SK-N-SH (cell line): ENCODE measurements around the gene CHRND. TPM values are rescaled to one million over a fixed set of nuclear protein-coding genes. Genes with fewer than 3 reads are reported as not detected.

Source experiments
- CTCF ChIA-PET: fragments of 300-600, 350-600 bp; formaldehyde crosslinking; extraction: SDS; loops from one replicate; lab custom pipeline; 2021; lab: Yijun Ruan, JAX
- POLR2A ChIA-PET: fragments of 350-600 bp; sonication (Branson Sonifier 250); formaldehyde crosslinking; extraction: SDS; loops from one replicate; lab custom pipeline; 2020; ENCODE audit warnings: antibody characterized with exemption, inconsistent platforms; lab: Yijun Ruan, JAX
- DNase-seq: peaks from one replicate; pipeline ENCODE4 v3.0.0; 2012
- H2AFZ ChIP-seq: fragments of 200-600 bp; sonication (generic); 2 replicates; pipeline ENCODE4 v1.8.1; 2016; ENCODE audit warnings: antibody characterized with exemption, mild to moderate bottlenecking, low read depth
- H3F3A ChIP-seq: fragments of 200-600 bp; sonication (generic); replicated peaks from 2 replicates; pipeline ENCODE3; 2016; ENCODE audit warnings: antibody characterized with exemption, mild to moderate bottlenecking; ENCODE audit not compliant: insufficient read depth
- H3K27ac ChIP-seq, 2 experiments: fragments of 200-500 bp in 1 of 2; fragments of 200-600 bp in 1 of 2; sonication (Bioruptor generic) in 1 of 2; sonication (generic), shearing (Covaris generic) in 1 of 2; 2 replicates each; pipeline versions ENCODE4 v1.5.1 to v1.6.1; 2014 to 2016; ENCODE audit warnings: low read depth in 2 of 2, inconsistent platforms in 1 of 2, low read length in 1 of 2, mild to moderate bottlenecking in 1 of 2, mixed read lengths in 1 of 2
- H3K27me3 ChIP-seq: fragments of 200-600 bp; sonication (generic), shearing (Covaris generic); 2 replicates; pipeline ENCODE4 v1.6.1; 2016; ENCODE audit warnings: mixed run types; ENCODE audit not compliant: insufficient read depth
- H3K36me3 ChIP-seq, 2 experiments: fragments of 200-500 bp in 1 of 2; fragments of 200-600 bp in 1 of 2; sonication (Bioruptor generic) in 1 of 2; sonication (generic) in 1 of 2; replicated peaks in 1 of 2; 2 replicates each; pipeline versions ENCODE3 to v1.5.1; 2014 to 2016; ENCODE audit warnings: low read length in 1 of 2, mild to moderate bottlenecking in 1 of 2; ENCODE audit not compliant: insufficient read depth in 2 of 2, control insufficient read depth in 1 of 2
- H3K4me1 ChIP-seq, 2 experiments: fragments of 200-500 bp in 1 of 2; fragments of 200-600 bp in 1 of 2; sonication (Bioruptor generic) in 1 of 2; sonication (generic), shearing (Covaris generic) in 1 of 2; 2 replicates each; pipeline versions ENCODE4 v1.5.1 to v1.6.1; 2014 to 2016; ENCODE audit warnings: low read depth in 1 of 2, low read length in 1 of 2, mixed run types in 1 of 2; ENCODE audit not compliant: insufficient read depth in 2 of 2, control insufficient read depth in 1 of 2
- H3K4me2 ChIP-seq: fragments of 200-600 bp; sonication (generic), shearing (Covaris generic); 2 replicates; pipeline ENCODE4 v1.6.1; 2017; ENCODE audit warnings: mixed run types
- H3K4me3 ChIP-seq, 2 experiments: fragments of 200-500 bp in 1 of 2; fragments of 200-600 bp in 1 of 2; sonication (Bioruptor generic) in 1 of 2; sonication (generic), shearing (Covaris generic) in 1 of 2; 2 replicates each; pipeline versions ENCODE4 v1.5.1 to v1.8.1; 2014 to 2016; ENCODE audit warnings: low read depth in 2 of 2, inconsistent platforms in 1 of 2, low read length in 1 of 2, mild to moderate bottlenecking in 1 of 2, mixed read lengths in 1 of 2, moderate library complexity in 1 of 2
- H3K79me2 ChIP-seq: fragments of 200-600 bp; sonication (generic); 2 replicates; pipeline ENCODE4 v1.8.1; 2017; ENCODE audit warnings: mild to moderate bottlenecking; ENCODE audit not compliant: insufficient read depth
- H3K9ac ChIP-seq: fragments of 200-600 bp; sonication (generic); 2 replicates; pipeline ENCODE4 v1.6.1; 2017; ENCODE audit warnings: mixed run types
- H3K9me2 ChIP-seq: fragments of 200-600 bp; sonication (generic); 2 replicates; pipeline ENCODE4 v1.6.1; 2017; ENCODE audit warnings: mixed run types
- H3K9me3 ChIP-seq: fragments of 200-600 bp; sonication (generic); 2 replicates; pipeline ENCODE4 v1.6.1; 2017; ENCODE audit warnings: mixed run types, mild to moderate bottlenecking, moderate library complexity
- H4K20me1 ChIP-seq: fragments of 200-600 bp; sonication (generic); 2 replicates; pipeline ENCODE4 v1.6.1; 2017; ENCODE audit warnings: mild to moderate bottlenecking, mixed run types; ENCODE audit not compliant: insufficient read depth
- CHD2 ChIP-seq: fragments of 150-350 bp; IDR thresholded peaks from 2 replicates; pipeline ENCODE4 v1.6.1; 2018; ENCODE audit warnings: low read length; ENCODE audit not compliant: partially characterized antibody
- CTCF ChIP-seq: fragments of 200-600 bp; sonication (generic); IDR thresholded peaks from 2 replicates; pipeline ENCODE4 v1.6.1; 2017; ENCODE audit warnings: antibody characterized with exemption, mild to moderate bottlenecking, moderate library complexity
- EP300 ChIP-seq, 2 experiments: IDR thresholded peaks; 2 replicates each; pipeline versions ENCODE4 v1.4.0 to v1.6.1; 2012; ENCODE audit warnings: borderline replicate concordance in 1 of 2, low read depth in 1 of 2, low read length in 1 of 2
- FOXJ3 ChIP-seq: sonication (generic); formaldehyde crosslinking; IDR thresholded peaks from 2 replicates; pipeline ENCODE4 v1.5.1; 2020; ENCODE audit warnings: mild to moderate bottlenecking, missing genetic modification reagents
- GABPA ChIP-seq: IDR thresholded peaks from 2 replicates; pipeline ENCODE4 v1.4.0; 2012; ENCODE audit warnings: low read depth, mild to moderate bottlenecking
- JUND ChIP-seq: IDR thresholded peaks from 2 replicates; pipeline ENCODE4 v1.4.0; 2012
- MEF2A ChIP-seq: IDR thresholded peaks from 2 replicates; pipeline ENCODE4 v1.4.0; 2012; ENCODE audit warnings: low read depth, borderline replicate concordance
- MXI1 ChIP-seq: IDR thresholded peaks from 2 replicates; pipeline ENCODE4 v1.6.1; 2012; ENCODE audit warnings: mild to moderate bottlenecking, low read depth, low read length, improper control_type of control experiment
- NRF1 ChIP-seq: IDR thresholded peaks from 2 replicates; pipeline ENCODE4 v1.6.1; 2012; ENCODE audit warnings: low read depth, mild to moderate bottlenecking, low read length
- POLR2AphosphoS5 ChIP-seq: IDR thresholded peaks from 2 replicates; pipeline ENCODE4 v1.6.1; 2012; ENCODE audit warnings: low read depth, low read length
- RAD21 ChIP-seq: IDR thresholded peaks from 2 replicates; pipeline ENCODE4 v1.6.1; 2012; ENCODE audit warnings: mild to moderate bottlenecking, low read length
- RCOR1 ChIP-seq: fragments of 150-350 bp; IDR thresholded peaks from 2 replicates; pipeline ENCODE4 v1.6.1; 2017; ENCODE audit warnings: antibody characterized with exemption, low read length
- RFX5 ChIP-seq: IDR thresholded peaks from 2 replicates; pipeline ENCODE4 v1.6.1; 2012; ENCODE audit warnings: mild to moderate bottlenecking, improper control_type of control experiment, low read length
- RXRA ChIP-seq: IDR thresholded peaks from 2 replicates; pipeline ENCODE4 v1.4.0; 2012; ENCODE audit warnings: low read depth, mild to moderate bottlenecking, borderline replicate concordance
- TAF1 ChIP-seq: IDR thresholded peaks from 2 replicates; pipeline ENCODE4 v1.6.1; 2012; ENCODE audit warnings: low read depth, mild to moderate bottlenecking, low read length, moderate library complexity, borderline replicate concordance
- TCF12 ChIP-seq: IDR thresholded peaks from 2 replicates; pipeline ENCODE4 v1.4.0; 2012
- WGBS: methylation state at CpG from one replicate; pipeline ENCODE4 v1.1.6; 2017; ENCODE audit warnings: low lambda C conversion rate; 5-methylcytosine and 5-hydroxymethylcytosine counted together
- polyA plus RNA-seq, 3 experiments: library from polyadenylated mRNA; depleted of rRNA; stranded (reverse); fragments of >200 nt; gene quantifications; 2 replicates each; pipeline ENCODE4 v1.2.3, GENCODE V29; 2012
- TF ChIP-seq, protein P1 (sequence below): IDR thresholded peaks from 2 replicates; pipeline ENCODE4; 2012
- TF ChIP-seq, protein P2 (sequence below): fragments of 150-350 bp; IDR thresholded peaks from 2 replicates; pipeline ENCODE4 v1.6.1; 2016; ENCODE audit warnings: mild to moderate bottlenecking, low read depth, low read length
- TF ChIP-seq, protein P3 (sequence below): fragments of 150-350 bp; IDR thresholded peaks from 2 replicates; pipeline ENCODE4 v1.6.1; 2017; ENCODE audit warnings: antibody characterized with exemption, low read length, low read depth, borderline replicate concordance

CHRND gene
- polyA plus RNA-seq, 1 of the 3 experiments (the other 2 are of a cell fraction), result 0.12 TPM

GRCh38 chr2:232480201-232481190 lies 45.5 kb upstream of the CHRND start:
- Histone ChIP-seq H3K4me1 (no peaks in the 10 kb centered on the region; a peak in 1 of 4 replicates), H3K4me3 (no peak overlapping the region), H3K9me2 (no peaks in the 10 kb centered on the region)
- TF ChIP-seq CTCF (no peak), GABPA (no peak), MEF2A (no peak), TCF12 (no peak), EP300 (IDR thresholded peaks at IDR 0.05; ENCODE audit: borderline replicate concordance in 1 of 2, low read depth in 1 of 2, low read length in 1 of 2) (no peak), POLR2AphosphoS5 (no peak), MXI1 (no peak), FOXJ3 (no peak)
- TF ChIP-seq, all 33 proteins: peak for 0
- POLR2A ChIA-PET, result no interaction called here
- Histone ChIP-seq H2AFZ (no peak overlapping the region), H3F3A (no peaks in the 10 kb centered on the region), H3K36me3 (no peaks in the 10 kb centered on the region), H3K9ac (no peak overlapping the region), H3K79me2 (no peaks in the 10 kb centered on the region), H3K9me3 (no peaks in the 10 kb centered on the region), H3K4me2 (no peak overlapping the region), H4K20me1 (no peaks in the 10 kb centered on the region), H3K27me3 (peaks cover 19% of the 10 kb centered on the region), H3K27ac (no peak overlapping the region)
- WGBS, result 56% methylated on average over 22 of the region's 26 CpGs
- no peak for DNase-seq
- CTCF ChIA-PET, result interaction anchor here (0.9 kb wide), 1 partner anchor 41 kb away, joined by 3 read pairs; no protein-coding TSS in a partner anchor

DNA sequence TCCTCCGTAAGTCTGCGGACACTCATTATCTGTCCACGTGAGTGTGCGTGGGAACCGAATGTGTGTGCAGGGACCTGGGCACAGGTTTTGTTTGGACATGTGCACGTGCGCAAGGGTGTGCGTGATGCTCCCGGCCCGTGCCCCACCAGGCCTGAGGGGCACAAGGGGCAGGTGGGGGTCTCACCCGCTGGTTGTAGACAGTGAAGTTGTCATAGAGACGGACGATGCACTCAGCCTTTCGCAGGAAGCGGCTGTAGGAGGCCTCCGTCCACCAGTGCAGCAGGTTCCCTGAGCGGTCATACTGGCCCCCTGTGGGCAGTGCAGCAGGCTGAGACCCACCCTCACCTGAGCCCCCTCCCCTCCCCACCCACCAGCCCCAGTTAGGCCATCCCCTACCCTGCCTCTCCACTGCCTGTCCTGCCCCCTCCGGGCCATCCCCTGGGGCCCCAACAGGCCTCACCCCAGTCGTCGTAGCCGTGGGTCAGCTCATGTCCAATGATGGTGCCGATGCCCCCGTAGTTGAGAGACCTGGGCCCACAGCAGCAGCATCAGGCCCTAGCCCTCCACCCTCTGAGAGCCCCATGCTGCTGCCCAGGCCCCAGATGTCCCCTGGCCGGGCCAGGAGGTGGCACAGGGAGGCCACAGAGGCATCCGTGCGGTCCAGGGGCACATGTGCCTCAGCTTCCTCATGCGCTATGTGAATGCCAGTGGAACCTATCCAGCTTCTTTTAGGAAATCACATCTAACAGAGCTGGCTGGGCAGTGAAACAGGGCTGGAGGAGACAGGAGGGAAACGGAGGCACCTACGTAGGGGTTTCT lies 44.4 kb upstream of the CHRND start:
- no peak overlapping the region for H2AFZ ChIP-seq
- no peak overlapping the region for H3K4me3 ChIP-seq
- H3K4me2 ChIP-seq, result no peak overlapping the region
- H3K36me3 ChIP-seq, result no peaks in the 10 kb centered on the region
- no peaks in the 10 kb centered on the region for H3K9me3 ChIP-seq
- ChIA-PET POLR2A (no interaction called here), CTCF (interaction anchor here (0.9 to 1.1 kb wide), 2 partner anchors 40 to 41 kb away, joined by 3 to 4 read pairs; no protein-coding TSS in a partner anchor)
- H3K9me2 ChIP-seq, result no peaks in the 10 kb centered on the region
- peaks cover 13% of the 10 kb centered on the region for H3K27me3 ChIP-seq
- H3F3A ChIP-seq, result no peaks in the 10 kb centered on the region
- no peaks in the 10 kb centered on the region for H4K20me1 ChIP-seq
- H3K27ac ChIP-seq, result no peak overlapping the region
- H3K4me1 ChIP-seq, result peaks cover 0 to 2% of the 10 kb centered on the region in 2 experiments; a peak in 1 of 4 replicates
- 78% methylated on average over 18 of the region's 29 CpGs for WGBS
- H3K79me2 ChIP-seq, result no peaks in the 10 kb centered on the region
- no peak overlapping the region for H3K9ac ChIP-seq
- DNase-seq, result no peak
- TF ChIP-seq RCOR1 (no peak), RFX5 (no peak), TCF12 (no peak), RAD21 (no peak), CHD2 (no peak), TAF1 (no peak), MEF2A (no peak), NRF1 (no peak), RXRA (no peak), JUND (no peak), EP300 (IDR thresholded peaks at IDR 0.05; ENCODE audit: borderline replicate concordance in 1 of 2, low read depth in 1 of 2, low read length in 1 of 2) (no peak)
- TF ChIP-seq, protein P1, sequence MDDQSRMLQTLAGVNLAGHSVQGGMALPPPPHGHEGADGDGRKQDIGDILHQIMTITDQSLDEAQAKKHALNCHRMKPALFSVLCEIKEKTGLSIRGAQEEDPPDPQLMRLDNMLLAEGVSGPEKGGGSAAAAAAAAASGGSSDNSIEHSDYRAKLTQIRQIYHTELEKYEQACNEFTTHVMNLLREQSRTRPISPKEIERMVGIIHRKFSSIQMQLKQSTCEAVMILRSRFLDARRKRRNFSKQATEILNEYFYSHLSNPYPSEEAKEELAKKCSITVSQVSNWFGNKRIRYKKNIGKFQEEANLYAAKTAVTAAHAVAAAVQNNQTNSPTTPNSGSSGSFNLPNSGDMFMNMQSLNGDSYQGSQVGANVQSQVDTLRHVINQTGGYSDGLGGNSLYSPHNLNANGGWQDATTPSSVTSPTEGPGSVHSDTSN, result no peak
- TF ChIP-seq, protein P2, sequence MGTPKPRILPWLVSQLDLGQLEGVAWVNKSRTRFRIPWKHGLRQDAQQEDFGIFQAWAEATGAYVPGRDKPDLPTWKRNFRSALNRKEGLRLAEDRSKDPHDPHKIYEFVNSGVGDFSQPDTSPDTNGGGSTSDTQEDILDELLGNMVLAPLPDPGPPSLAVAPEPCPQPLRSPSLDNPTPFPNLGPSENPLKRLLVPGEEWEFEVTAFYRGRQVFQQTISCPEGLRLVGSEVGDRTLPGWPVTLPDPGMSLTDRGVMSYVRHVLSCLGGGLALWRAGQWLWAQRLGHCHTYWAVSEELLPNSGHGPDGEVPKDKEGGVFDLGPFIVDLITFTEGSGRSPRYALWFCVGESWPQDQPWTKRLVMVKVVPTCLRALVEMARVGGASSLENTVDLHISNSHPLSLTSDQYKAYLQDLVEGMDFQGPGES, result no peak
- TF ChIP-seq, protein P3, sequence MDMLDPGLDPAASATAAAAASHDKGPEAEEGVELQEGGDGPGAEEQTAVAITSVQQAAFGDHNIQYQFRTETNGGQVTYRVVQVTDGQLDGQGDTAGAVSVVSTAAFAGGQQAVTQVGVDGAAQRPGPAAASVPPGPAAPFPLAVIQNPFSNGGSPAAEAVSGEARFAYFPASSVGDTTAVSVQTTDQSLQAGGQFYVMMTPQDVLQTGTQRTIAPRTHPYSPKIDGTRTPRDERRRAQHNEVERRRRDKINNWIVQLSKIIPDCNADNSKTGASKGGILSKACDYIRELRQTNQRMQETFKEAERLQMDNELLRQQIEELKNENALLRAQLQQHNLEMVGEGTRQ, result no peak
